ENCODE measurements around the gene TAF4B.
"Not testable (repeated sequence)": the region's sequence is repeated elsewhere in the genome, so short reads cannot be mapped to it uniquely, and the experiment has no call there.

Gene TAF4B

GRCh38 chr18:26434887-26435286 is 208.6 kb downstream of the TAF4B start:
- DNase-seq: no peak

GRCh38 chr18:26435415-26436095 is 209.3 kb downstream of the TAF4B start:
- DNase-seq: no peak

GRCh38 chr18:26436176-26437051 is 210.2 kb downstream of the TAF4B start:
- DNase-seq: no peak

- DNase-seq: not testable (repeated sequence)
These were observed 211.4 kb downstream of the TAF4B start for GRCh38 chr18:26437634-26438033.

GRCh38 chr18:26438980-26439379 is 212.7 kb downstream of the TAF4B start:
- no peak for DNase-seq

- DNase-seq: no peak
These were observed 213.3 kb downstream of the TAF4B start for GRCh38 chr18:26439537-26439936.

GRCh38 chr18:26440644-26441043 is 214.4 kb downstream of the TAF4B start:
- no peak for DNase-seq

Measured in activated gamma-delta T cell treated with Interleukin-2 at 50 U/mL for 16 hours (primary cell).